CD4-positive, alpha-beta T cell treated with Interleukin-10 for 1 hour (primary cell): Measurements from ENCODE around the gene C16orf78.
A peak's percentile ranks its signal among the peaks of the same experiment; 100 is the strongest.

ENCODE experiments used
- DNase-seq: peaks from one replicate; pipeline ENCODE4 v3.0.0-alpha.2; 2020

C16orf78 gene

DNA sequence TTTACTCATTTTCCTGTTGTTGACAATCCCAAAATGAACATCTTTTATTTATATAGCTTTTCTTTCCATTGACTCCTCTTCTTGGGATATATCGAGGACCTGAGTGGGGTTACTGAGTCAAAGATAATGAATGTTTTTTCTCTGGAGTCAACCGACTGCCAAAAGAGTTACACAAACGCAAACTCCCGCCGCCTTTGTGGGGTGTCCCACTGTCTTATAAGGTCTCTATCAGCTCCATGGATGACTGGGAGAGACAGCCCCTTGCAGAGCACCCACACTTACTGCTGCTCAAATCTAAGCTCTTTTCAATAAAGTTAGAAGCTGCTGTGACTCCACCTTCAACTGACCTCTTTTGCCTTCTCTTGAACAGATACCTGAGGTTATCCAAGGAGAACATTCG, 25.2 kb downstream of the C16orf78 start:
- no peak for DNase-seq

- no peak for DNase-seq
Measured at GRCh38 chr16:49399594-49400364, 26.2 kb downstream of the C16orf78 start.

DNA sequence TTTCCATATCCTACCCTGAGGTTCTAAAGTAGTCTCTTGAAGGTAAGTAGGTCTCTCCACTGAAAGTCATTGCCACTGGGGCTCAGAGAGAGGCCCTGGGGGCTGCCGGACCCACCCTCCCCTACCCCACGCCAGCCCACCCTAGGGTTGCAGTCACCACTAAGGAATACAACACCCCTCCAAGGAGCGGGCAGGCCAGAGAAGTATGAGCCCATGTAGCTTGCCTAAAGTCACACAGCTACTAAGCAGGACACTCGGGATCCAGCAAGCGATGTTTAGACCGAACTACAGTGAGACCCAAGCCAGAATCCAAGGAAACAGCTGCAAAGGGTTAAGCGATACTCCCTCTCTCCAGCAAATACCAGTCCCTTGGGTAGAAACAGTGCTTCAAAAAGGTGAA, 27.0 kb downstream of the C16orf78 start:
- no peak for DNase-seq

DNA sequence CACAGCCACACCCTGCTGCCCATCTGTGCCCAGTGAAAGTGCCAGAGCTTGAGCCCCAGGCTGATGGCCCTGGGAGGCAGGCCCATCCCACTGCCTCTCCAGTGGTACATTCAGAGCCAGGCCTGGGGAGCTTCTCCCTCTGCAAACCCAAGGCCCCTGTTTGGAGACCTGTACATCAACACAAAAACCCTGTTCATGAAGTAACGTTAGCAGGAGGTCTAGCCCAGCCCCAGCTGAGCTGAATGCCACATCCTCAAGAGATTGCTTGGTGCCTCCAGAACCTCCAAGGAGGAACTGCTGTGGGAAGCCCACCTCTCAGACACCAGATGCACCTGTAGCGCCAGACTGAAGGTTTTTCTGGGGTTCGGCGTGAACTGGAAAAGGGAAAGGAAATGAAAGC, 31.5 kb downstream of the C16orf78 start:
- DNase-seq = no peak

- no peak for DNase-seq
Measured at GRCh38 chr16:49405530-49405929, 31.9 kb downstream of the C16orf78 start.

- peak; percentile 55 for DNase-seq
Measured at GRCh38 chr16:49407873-49408550, 34.4 kb downstream of the C16orf78 start.

DNA sequence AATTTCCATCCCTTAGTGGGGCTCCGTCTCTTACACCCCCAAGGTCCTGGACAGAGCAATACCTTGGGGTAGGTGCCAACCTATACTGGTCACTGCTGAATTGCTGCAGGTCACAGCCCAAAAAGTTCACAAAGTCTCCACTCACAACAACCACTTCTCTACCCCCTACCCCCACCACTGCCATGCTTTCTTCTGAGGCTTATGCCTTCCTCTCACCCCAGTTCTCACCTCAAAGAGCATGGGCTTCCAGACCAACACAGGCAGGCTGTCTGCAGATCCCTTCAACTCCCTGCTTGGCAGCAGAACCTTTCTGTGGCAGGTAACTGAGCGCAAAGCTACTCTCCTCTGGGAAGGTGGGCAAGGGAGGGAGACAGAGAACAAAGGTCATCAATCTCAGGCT, 35.5 kb downstream of the C16orf78 start:
- no peak for DNase-seq

DNA sequence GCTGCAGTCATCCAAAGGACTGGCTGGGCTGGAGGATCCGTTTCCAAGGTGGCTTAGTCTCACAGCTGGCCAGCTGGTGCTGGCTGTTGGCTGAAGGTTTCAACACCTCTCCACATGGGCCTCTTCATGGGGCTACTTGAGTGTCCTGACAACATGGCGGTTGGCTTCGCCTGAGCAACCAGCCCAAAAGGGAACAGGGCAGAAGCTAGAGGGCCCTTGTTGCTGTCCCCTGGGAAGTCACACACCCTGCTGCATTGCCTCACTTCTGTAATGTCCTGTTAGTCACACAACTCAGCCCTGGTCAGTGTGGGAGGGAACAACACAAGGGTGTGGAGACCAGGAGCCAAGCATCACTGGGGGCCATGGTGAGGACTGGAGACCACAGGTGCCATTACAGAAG, 36.6 kb downstream of the C16orf78 start:
- DNase-seq = no peak

DNA sequence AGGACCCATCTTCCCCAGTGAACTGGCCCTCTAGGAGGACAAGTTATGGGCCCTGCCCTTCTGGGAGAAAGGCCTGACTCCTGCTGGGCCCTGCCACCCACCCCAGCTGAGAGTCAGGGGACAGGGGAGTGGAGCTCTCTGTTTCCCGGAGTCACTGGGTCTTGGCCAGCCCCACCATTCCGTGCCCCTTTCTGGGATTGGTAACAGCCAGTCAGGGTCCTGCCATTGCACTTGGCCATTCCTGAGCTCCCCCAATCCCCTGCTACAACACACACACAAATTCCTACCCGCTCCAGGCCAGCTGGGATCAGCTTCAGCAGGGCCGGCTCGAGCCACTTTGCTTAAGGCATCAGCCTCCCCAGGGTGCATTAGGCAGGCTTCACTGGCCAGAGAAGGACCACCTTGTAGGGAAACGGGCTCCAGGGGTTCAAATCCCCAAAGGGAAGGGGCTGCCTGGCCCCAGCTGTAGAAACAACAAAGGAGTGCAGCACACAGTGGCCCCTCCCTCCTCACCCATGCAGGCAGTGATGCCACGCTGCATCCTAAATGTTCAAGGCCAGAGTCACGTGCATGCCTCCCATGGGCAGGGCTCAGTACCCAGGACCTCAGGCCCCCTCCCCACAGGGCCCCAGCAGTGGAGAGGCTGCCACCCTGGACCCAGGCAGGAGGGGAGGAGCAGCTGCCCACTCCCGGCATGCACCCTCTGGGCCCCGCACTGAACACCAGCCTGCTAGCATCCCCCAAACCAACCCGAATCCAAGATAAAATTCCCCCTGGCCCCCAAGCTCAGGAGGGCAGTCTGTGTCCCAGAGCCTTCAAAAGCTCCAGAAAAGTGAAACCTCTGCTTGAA, 37.7 kb downstream of the C16orf78 start:
- no peak for DNase-seq

DNA sequence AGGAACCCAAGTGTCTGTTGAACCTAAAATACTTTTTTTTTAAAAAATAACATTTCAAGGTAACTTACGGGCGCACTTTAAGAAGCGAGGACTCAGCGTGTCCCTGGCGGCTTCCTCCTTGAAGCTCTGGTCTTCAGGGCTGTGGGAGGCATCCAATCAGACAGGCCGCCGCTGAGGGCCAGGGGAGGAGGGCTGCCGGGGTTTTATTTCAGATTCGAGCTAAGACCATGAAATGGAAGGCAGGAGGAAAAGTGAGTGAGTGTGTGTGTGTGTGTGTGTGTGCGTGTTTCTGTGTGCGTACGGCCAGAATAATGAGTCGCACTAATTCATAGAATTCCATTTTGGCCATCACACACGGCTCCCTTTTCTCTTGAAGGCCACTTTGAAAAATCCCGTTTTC, 41.1 kb downstream of the C16orf78 start:
- DNase-seq = no peak

- DNase-seq = no peak
Measured at GRCh38 chr16:49415083-49415482, 41.5 kb downstream of the C16orf78 start.

- DNase-seq = no peak
Measured at GRCh38 chr16:49416001-49416675, 42.5 kb downstream of the C16orf78 start.

- DNase-seq = no peak
Measured at GRCh38 chr16:49417354-49417753, 43.8 kb downstream of the C16orf78 start.

- DNase-seq = no peak
Measured at GRCh38 chr16:49419006-49419405, 45.4 kb downstream of the C16orf78 start.

DNA sequence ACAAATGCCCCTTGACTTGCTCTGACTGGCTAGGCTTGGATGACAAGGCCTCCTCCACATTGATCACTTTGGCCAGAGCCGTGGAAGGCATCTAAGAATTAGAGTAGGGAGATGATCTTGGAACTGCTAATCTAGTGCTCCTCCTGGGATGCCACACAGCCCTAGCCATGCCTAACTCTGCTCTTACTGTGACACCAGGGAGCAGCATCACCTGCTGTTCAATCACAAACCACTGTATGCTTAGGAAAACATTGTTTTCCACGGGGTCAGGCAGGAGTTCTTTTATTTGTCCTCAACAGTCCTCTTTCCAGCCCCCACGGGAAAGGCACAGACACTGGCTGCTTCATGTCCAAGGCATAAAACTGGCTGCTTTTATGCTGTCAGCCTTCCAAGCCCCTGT, 46.3 kb downstream of the C16orf78 start:
- no peak for DNase-seq

DNA sequence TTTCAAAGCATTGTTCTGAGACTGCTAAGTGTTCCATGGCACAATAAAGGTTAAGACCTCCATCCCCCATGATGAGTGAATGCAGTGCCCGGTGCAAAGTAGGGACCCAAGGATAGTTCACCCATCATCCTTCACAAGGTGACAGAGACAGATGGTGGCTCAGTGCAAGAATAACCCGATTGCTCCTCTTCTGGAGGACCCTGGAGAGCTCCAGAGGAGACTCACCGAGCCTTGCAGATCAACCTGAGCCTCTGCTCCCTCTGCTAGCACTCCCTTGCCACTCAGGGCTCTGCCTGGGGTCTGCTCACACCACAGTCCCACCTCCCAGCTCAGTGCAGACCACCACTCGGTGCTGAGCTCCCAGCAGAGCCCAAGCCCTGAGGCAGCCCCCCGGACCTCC, 49.3 kb downstream of the C16orf78 start:
- DNase-seq = no peak

GRCh38 chr16:49424961-49425360, 51.4 kb downstream of the C16orf78 start:
- no peak for DNase-seq

DNA sequence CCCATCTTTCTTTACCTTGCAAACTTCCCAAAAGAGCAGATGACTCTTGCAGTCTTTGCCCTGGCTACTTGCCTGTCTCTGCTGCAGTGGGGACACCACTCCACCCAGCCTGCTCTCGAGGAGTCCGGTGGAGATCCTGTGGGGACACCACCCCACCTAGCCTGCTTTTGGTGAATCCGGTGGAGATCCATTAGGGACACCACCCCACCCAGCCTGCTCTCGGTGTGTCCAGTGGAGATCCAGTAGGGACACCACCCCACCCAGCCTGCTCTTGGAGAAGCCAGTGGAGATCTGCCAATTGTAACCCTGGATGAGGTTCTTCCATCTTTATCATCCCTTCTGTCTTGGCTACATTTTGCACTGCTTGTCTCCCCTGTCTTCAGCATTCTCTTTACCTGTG, 54.2 kb downstream of the C16orf78 start:
- no peak for DNase-seq

DNA sequence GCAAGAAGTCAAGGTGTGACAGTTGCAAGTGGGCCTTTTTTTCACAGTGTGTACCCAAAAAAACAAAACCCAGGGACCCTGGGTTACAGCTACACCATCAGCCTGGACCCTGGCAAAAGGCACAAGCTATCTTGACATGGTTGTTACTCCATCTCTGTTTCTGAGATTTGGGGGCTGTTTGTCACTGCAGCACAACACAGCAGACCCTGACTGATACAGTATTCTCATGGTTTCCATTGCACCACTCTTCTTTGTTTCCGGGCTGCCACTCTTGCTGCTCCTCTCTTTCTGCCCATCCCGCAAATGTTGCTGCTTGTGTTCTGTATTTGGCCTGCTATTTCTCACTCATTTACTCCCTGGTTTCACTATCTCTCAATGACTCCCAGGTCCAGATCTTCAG, 55.2 kb downstream of the C16orf78 start:
- no peak for DNase-seq

- no peak for DNase-seq
Measured at GRCh38 chr16:49431040-49431439, 57.4 kb downstream of the C16orf78 start.

- no peak for DNase-seq
Measured at GRCh38 chr16:49431591-49432290, 58.1 kb downstream of the C16orf78 start.

DNA sequence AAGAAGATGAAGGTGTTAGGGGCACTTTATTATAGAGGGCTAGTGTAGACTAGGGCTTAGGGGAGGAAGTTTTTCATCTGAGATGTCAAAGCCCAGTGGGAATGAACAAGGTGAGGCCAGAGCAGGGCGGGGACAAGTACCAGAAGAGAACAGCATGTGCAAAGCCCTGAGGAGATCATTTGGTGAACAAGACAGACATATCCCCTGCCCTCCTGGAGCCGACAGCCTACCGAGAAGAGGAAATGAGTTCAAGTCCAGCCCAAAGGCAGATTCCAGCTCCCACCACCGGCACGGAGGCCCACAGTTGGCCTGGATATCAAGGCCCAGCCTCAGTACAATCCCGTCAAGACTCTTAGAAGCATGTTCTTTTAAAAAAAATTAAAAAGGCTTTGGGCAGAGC, 61.1 kb downstream of the C16orf78 start:
- DNase-seq = no peak

- DNase-seq = no peak
Measured at GRCh38 chr16:49436181-49436580, 62.6 kb downstream of the C16orf78 start.
